BJ (cell line): ENCODE measurements around the gene CRYGN. TPM values are rescaled to one million over a fixed set of nuclear protein-coding genes. Genes with fewer than 3 reads are reported as not detected.

Experiments used
- CTCF ChIA-PET: fragments of 350-600 bp; formaldehyde crosslinking; extraction: SDS; loops from one replicate; lab custom pipeline; 2021; ENCODE audit warnings: antibody characterized with exemption, inconsistent platforms; lab: Yijun Ruan, JAX
- POLR2A ChIA-PET: fragments of 300-600 bp; sonication (Branson Sonifier 250); formaldehyde crosslinking; extraction: SDS; loops from one replicate; lab custom pipeline; 2021; ENCODE audit warnings: antibody characterized with exemption; lab: Charles Lee
- DNase-seq: peaks from one replicate; pipeline ENCODE4 v3.0.0-alpha.2; 2011; ENCODE audit warnings: low read depth
- H3K27me3 ChIP-seq: 2 replicates; pipeline ENCODE4 v1.6.0; 2011; ENCODE audit warnings: low read length; ENCODE audit not compliant: control insufficient read depth, insufficient read depth
- H3K36me3 ChIP-seq: 2 replicates; pipeline ENCODE4 v1.5.1; 2011; ENCODE audit warnings: low read length; ENCODE audit not compliant: control insufficient read depth, insufficient read depth
- H3K4me3 ChIP-seq: 2 replicates; pipeline ENCODE4 v1.5.1; 2011; ENCODE audit warnings: low read depth, mild to moderate bottlenecking, control low read depth, low read length
- polyA plus RNA-seq: library from polyadenylated mRNA; depleted of rRNA; stranded (reverse); fragments of >200 nt; gene quantifications from 2 replicates; pipeline ENCODE4 v1.2.3, GENCODE V29; 2011
- TF ChIP-seq, protein P1 (sequence below): IDR thresholded peaks from 2 replicates; pipeline ENCODE4 v1.5.1; 2011; ENCODE audit warnings: low read depth, mild to moderate bottlenecking, control low read depth, inconsistent platforms, low read length, moderate library complexity; ENCODE audit not compliant: insufficient read depth

Gene CRYGN
- polyA plus RNA-seq, 1 experiment: 0.10 TPM

DNA sequence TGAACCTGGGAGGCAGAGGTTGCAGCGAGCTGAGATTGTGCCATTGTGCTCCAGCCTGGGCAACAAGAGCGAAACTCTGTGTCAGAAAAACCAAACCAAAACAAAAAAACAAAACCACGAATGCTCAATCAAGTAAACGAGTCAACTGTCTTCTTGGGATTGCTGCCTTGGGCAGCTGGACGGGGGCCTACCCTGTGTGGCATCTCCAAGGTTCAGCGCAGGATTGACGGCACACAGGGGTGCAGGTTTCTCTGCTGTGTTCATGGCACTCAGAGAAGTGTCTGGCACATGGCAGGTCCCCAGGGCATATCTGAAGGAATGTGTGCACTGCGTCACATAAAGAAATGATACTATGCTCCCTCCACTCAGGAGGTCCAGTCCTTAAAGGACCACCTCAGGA is 25.2 kb upstream of the CRYGN start:
- ChIA-PET POLR2A (no interaction called here), CTCF (no interaction called here)
- TF ChIP-seq, protein P1, sequence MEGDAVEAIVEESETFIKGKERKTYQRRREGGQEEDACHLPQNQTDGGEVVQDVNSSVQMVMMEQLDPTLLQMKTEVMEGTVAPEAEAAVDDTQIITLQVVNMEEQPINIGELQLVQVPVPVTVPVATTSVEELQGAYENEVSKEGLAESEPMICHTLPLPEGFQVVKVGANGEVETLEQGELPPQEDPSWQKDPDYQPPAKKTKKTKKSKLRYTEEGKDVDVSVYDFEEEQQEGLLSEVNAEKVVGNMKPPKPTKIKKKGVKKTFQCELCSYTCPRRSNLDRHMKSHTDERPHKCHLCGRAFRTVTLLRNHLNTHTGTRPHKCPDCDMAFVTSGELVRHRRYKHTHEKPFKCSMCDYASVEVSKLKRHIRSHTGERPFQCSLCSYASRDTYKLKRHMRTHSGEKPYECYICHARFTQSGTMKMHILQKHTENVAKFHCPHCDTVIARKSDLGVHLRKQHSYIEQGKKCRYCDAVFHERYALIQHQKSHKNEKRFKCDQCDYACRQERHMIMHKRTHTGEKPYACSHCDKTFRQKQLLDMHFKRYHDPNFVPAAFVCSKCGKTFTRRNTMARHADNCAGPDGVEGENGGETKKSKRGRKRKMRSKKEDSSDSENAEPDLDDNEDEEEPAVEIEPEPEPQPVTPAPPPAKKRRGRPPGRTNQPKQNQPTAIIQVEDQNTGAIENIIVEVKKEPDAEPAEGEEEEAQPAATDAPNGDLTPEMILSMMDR: no peak
- no peak for DNase-seq
- H3K36me3 ChIP-seq: peaks cover 28% of the 10 kb centered on the region
- H3K27me3 ChIP-seq: no peaks in the 10 kb centered on the region
- H3K4me3 ChIP-seq: no peak overlapping the region

DNA sequence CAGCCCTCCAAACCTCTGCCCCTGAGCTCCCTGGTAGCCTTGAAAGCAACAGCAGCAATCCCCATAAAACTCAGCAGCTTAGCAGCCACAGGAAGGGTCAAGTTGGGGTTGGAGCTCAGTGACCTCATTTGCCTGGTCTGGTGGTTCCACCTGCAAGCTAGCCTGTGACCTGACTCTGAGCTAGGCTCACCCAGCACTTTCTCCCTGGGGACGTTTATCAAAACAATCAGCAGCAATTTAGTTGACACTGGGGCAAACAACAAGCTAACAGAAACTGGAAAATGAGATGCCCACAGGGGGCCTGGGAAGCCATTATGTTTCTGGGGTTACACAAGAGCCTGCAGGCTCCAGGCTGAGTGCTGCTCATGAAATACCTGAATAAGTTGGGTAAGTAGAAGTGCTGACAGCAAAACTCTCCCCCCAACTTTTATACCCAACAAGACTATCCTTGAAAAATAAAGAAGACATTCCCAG is 22.4 kb upstream of the CRYGN start:
- TF ChIP-seq, protein P1: no peak
- ChIA-PET CTCF (interaction anchor here (0.8 to 1.1 kb wide), 2 partner anchors 10 to 297 kb away, joined by 4 read pairs; no protein-coding TSS in a partner anchor), POLR2A (no interaction called here)
- Histone ChIP-seq H3K4me3 (no peak overlapping the region), H3K27me3 (no peaks in the 10 kb centered on the region), H3K36me3 (peaks cover 12% of the 10 kb centered on the region)
- DNase-seq: no peak

DNA sequence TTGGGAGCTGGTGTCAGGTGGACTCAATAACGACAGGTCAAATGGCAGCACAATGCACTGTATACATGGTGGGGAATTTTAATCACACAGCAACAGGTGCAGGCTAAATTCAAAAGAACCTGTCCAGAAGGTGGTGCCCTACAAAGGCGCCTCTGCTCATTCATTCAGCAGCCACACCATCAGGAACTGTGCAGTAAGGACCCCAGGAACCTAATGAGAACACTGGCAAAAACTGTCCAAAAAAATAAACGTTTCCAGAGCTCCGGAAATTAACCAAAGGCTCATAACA is 21.9 kb upstream of the CRYGN start:
- ChIA-PET POLR2A (no interaction called here), CTCF (interaction anchor here (0.8 to 5.6 kb wide), 3 partner anchors 11 to 298 kb away, joined by 4 to 34 read pairs (median 4); no protein-coding TSS in a partner anchor)
- H3K27me3 ChIP-seq: no peaks in the 10 kb centered on the region

DNA sequence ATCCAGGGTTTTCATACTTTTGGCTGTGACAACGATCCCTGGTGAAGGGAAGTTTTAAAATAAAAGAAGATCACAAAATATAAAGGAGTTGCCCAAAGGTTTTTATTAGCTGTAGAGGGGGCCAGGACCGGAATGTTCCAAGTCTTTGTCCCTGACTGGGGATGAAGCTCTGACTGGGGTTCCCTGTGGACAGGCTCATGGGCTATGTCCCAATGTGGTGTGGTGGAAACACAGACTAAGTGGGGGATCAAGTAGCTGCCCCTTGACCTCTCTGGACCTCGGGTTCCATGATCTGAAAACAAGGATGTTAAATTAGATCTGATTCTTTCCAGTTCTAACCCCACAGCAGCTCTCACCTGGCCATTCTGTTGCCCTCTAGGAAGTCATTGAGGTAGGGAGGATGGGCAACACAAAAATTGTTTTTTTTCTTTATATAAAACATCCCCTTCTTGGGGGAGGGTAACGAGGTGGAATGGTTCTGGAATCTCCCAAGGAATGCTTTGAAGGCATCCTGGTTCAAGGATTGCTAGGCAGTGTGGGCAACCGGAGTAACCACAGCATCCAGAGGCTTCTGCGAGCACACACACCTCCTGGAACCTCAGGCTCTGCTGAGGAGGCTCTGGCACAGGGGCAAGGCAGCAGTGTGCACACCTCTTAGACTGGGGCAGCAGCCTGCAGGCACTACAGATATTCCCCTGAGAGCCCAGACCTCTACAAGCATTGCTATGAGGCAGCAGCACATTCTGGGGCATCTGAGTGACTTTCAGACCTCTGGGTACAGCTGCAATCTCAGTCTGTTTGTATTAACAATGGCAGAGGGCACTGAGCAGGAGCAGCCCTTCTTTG is 21.4 kb upstream of the CRYGN start:
- POLR2A ChIA-PET: no interaction called here
- no peaks in the 10 kb centered on the region for H3K27me3 ChIP-seq

More for the DNA sequence above, 21.9 kb upstream of the CRYGN start:
- peaks cover 12% of the 10 kb centered on the region; the same call in 1 of the 2 replicates for H3K36me3 ChIP-seq
- TF ChIP-seq, protein P1: no peak
- H3K4me3 ChIP-seq: no peak overlapping the region
- no peak for DNase-seq

DNA sequence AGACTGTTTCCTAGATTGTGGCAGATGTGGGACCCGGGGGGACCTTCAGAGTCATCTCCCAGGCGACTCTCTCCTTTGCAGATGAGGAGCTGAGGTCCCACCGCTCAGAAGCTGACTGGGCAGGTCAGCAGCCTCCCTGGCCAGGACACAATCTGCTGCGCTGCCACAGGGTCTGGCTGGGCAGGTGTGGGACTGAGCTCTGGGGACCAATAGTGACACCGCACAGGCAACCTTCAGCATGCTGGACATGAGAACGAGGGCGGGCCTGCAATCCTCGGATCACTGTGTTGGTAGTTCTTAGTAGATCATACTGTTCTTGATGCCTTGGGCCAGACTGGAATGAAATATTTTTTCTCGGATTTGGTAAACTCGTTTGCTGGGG is 20.5 kb upstream of the CRYGN start:
- Histone ChIP-seq H3K36me3 (peaks cover 8% of the 10 kb centered on the region; the same call in 1 of the 2 replicates), H3K27me3 (no peaks in the 10 kb centered on the region), H3K4me3 (peak overlapping the region; percentile 3; the same call in 1 of the 2 replicates)
- POLR2A ChIA-PET: interaction anchor here (0.7 to 1.1 kb wide), 2 partner anchors 32 to 43 kb away, joined by 3 read pairs; no protein-coding TSS in a partner anchor
- CTCF ChIA-PET: interaction anchor here (0.9 to 5.6 kb wide), 10 partner anchors 10 to 319 kb away, joined by 3 to 42 read pairs (median 4); partner anchors contain the start of gene RHEB
- no peak for DNase-seq
- TF ChIP-seq, protein P1: no peak

More for the DNA sequence above, 21.4 kb upstream of the CRYGN start:
- TF ChIP-seq, protein P1: no peak
- Histone ChIP-seq H3K36me3 (peaks cover 12% of the 10 kb centered on the region; the same call in 1 of the 2 replicates), H3K4me3 (no peak overlapping the region)
- DNase-seq: no peak
- CTCF ChIA-PET: interaction anchor here (0.8 to 5.6 kb wide), 8 partner anchors 10 to 318 kb away, joined by 3 to 34 read pairs (median 3); no protein-coding TSS in a partner anchor
